HT-29 (cell line): ENCODE data around the gene SS18L1. TPM values are rescaled to one million over a fixed set of nuclear protein-coding genes. Genes with fewer than 3 reads are reported as not detected.
A peak's percentile ranks its signal among the peaks of the same experiment; 100 is the strongest.
"Not testable (repeated sequence)": the region's sequence is repeated elsewhere in the genome, so short reads cannot be mapped to it uniquely, and the experiment has no call there.

ENCODE experiments used
- DNase-seq: peaks from one replicate; pipeline ENCODE4 v3.0.0-alpha.2; 2015; ENCODE audit warnings: low spot score
- total RNA-seq: library from RNA; depleted of rRNA; stranded (reverse); fragments of >200 nt; shearing (Covaris generic); gene quantifications from 2 replicates; pipeline ENCODE4 v1.2.3, GENCODE V29; 2014

Gene SS18L1
- total RNA-seq, 1 experiment from 2014 or later, result 65.8 TPM

DNA sequence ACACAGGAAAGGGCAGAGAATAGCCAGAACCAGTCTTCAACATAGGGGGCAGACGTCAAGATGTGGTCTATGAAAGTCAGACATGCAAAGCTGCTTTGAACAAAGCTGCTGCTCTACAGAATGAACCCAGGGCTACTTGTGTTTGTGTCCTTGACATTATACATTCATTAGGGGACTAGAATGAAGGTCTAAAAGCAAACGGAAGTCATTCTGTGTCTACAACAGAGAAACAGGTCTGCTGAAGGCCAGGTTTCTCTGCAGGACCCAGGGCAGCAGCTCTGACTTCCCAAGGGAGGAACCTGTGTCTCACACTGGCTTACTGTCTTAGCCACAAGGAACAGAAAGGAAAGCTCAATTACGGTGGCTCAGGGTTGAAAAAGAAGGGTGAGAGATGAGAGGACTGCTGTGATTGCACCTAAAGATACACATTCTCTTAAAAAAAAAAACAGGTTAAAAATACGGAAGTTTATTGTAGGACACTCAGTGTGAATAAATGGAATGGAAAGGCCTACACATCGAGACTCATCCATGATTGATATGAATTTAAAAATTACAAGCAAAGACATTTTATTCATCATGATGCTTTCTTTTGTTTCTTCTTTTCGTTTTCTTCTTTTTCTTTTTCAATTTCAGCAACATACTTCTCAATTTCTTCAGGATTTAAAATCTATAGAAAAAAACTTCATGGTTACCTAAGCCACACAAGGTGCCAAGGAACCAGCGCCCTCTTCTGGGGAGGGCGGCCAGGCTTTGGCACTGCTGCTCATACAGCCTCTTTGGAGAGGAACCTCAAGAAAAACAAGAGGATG, 7.1 kb upstream of the SS18L1 start:
- DNase-seq, result peak; percentile 92

GRCh38 chr20:62137092-62137384, 6.5 kb upstream of the SS18L1 start:
- DNase-seq, result no peak

- DNase-seq, result no peak
These were observed 5.9 kb upstream of the SS18L1 start for GRCh38 chr20:62137478-62138203.

- no peak for DNase-seq
These were observed 5.4 kb upstream of the SS18L1 start for GRCh38 chr20:62138204-62138543.

DNA sequence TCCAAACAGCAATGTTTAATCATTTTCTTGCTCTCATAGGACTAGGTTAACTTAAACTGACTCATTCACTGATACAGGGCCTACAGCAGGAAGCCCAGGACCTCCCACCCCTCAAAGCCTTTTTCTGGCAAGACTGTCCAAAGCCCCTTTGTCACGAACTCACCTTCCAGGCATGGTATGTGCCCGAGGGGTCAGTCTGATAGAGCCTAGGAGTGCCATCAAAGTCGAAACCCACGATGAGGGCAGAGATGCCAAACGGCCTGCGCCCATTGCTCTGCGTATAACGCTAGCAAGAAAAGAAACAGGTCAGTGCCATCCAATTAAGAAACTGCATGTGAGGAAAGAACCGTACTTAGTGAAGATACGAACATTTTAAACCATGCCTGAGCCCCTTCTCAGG, 4.7 kb upstream of the SS18L1 start:
- no peak for DNase-seq

- DNase-seq, result no peak
These were observed 3.9 kb upstream of the SS18L1 start for GRCh38 chr20:62139636-62140035.

DNA sequence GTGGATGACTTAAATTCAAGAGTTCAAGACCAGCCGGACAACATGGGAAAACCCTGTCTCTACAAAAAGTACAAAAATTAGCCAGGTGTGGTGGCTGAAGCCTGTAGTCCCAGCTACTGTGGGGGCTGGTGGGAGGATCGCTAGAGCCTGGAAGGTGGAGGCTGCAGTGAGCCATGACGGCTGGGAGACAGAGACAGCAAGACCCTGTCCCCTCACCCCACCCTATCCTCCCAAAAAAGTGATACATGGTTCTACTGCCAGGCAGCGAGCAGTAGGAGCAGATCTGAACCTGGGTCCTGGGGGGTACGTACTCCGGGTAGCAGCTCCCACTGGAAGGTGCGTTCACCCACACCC, 2.5 kb upstream of the SS18L1 start:
- DNase-seq, result no peak

GRCh38 chr20:62141397-62142251, 1.9 kb upstream of the SS18L1 start:
- DNase-seq, result peak; percentile 56

DNA sequence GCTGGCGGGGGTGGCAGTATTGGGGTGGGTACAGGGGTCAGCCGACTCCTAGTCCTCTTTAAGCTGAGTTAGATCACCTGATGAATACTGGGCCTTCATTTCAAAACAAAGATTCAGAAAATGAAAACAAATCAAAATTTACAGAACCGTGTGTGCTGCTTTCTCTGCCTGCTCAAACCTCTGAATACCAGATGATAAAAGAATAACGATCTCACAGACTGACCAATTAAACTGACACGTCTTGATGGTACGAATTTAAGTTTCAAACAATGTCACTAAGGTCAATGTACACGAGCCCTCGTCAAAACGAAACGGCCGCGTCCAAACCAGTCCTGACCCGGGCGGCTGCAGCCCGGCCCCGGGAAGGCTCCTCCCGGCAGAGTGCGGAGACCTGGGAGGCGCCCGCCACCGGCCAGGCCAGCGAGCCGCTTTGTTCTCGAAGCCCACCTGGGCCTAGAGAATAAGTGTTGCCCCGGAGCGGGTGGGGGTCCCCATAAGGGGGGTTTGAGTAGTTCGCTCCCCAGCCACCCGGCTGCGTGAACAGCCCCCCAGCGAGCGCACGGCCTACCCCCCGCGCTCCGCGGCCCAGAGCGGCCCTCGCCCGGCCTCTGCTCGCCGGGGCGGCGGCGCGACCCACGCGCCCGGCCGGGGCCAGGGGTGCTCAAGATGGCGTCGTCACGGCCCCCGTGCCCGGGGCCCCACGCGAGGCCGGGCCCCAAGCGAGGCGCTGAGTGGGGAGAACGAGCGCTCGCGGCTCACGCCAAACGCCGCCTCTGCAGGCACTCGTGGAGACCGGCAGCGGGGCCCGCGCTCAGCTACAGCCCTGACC, 1.1 kb upstream of the SS18L1 start:
- DNase-seq, result peak; percentile 45

DNA sequence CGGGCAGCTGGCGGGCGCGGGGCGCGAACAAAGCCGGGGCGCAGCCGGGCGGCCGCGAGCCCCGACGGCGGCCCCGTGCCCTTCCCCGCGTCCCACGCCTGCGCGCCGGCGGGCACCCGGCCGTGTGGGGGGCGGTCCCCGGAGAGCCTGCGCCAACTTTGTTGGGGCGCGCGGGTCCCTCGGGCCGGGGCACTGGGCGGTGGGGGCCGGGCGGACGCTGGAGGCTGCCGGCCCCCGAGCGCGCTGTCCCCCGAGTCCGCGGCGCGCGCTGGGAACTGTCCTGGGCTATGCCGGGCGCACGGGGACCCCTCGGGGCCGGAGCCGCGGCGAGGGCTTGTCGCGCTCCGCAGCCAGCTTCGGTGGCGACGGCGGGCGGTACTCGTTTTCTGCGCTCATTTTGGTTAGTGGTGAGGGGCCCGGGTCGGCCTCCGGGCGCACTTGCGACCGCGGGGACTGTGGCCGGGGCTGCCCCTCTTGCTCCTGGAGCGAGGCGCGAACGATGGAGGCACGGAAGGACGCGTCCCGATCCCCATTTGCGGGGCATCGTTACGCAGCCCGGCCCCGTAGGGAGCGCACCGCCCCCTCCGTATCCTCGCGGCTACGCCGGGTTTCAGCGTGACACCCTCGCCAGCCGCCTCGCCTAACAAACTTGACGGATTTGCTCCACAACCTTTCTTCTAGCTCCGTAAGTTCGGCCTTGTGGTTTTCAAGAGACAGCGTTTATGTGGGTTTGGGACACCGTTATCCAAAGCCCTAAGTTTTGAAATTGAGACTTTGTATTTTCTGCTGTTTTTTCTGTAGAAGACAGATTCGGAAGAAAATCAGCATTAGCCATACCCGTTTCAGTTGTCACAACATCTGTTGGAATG, 622 bp downstream of the SS18L1 start:
- peak; percentile 73 for DNase-seq

DNA sequence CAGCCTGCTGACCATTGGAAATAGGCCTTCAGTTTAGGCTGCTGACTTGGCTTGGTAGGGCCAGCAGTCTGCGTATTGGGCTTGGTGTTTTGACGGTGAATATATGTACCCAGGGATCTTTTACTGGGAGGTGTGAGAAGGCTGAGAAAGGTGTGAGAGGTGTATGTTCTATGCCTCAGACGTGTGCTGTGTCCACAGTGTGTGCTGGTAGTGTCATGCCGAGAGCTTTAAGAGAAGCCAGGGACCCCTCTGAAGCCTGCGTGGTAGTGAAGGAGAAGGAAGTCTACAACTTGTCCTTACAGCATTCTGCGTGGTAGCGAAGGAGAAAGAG, 2.1 kb downstream of the SS18L1 start:
- no peak for DNase-seq

DNA sequence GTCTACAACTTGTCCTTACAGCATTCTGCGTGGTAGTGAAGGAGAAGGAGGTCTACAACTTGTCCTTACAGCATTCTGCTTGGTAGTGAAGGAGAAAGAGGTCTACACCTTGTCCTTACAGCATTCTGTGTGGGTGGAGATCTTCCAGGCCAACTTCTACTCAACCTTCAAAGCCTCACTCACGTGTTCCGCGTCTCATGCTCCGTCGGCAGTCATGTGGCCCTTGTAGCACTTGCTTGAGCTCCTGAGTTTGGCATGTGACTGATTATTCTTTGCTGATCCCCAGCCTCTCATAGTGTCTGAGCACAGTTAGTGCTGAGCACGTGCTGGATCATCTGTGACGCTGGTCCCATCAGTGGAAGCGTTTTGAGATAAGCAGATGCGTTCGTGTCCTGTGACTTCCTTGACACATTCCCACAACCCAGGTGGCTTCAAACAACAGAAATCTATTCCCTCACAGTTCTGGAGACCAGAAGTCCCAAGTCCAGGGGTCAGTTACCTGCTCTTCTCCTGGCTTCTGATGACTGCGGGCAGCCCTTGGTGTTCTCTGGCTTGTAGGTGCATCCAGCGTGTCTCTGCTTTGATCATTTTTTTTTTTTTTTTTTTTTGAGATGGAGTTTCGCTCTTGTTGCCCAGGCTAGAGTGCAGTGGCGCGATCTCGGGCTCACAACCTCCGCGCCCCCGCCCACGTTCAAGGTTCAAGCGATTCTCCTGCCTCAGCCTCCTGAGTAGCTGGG, 2.6 kb downstream of the SS18L1 start:
- DNase-seq, result no peak

DNA sequence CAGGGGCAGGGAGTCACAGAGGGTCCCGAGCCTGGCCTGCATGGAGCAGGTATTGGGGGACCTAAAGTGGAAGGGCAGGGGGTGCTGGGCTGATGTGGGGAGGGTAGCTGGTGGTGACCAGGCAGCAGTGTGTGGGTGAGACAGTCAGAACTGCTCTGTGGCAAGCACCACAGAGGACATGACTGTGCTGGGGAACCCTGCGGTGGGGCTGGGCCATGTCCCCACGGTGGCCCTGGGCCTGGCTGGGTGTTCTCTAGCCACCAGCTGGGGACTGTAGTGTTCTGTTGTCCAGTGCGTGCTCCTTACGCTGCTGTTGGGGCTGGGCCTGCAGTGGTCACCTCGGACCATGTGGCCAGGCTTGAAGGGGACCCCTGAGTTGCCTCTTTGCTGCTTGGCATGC, 3.6 kb downstream of the SS18L1 start:
- DNase-seq, result no peak

GRCh38 chr20:62147528-62147927, 4.0 kb downstream of the SS18L1 start:
- DNase-seq, result no peak

- DNase-seq, result not testable (repeated sequence)
These were observed 4.8 kb downstream of the SS18L1 start for GRCh38 chr20:62148383-62148782.

- DNase-seq, result no peak
These were observed 5.3 kb downstream of the SS18L1 start for GRCh38 chr20:62148908-62149314.

DNA sequence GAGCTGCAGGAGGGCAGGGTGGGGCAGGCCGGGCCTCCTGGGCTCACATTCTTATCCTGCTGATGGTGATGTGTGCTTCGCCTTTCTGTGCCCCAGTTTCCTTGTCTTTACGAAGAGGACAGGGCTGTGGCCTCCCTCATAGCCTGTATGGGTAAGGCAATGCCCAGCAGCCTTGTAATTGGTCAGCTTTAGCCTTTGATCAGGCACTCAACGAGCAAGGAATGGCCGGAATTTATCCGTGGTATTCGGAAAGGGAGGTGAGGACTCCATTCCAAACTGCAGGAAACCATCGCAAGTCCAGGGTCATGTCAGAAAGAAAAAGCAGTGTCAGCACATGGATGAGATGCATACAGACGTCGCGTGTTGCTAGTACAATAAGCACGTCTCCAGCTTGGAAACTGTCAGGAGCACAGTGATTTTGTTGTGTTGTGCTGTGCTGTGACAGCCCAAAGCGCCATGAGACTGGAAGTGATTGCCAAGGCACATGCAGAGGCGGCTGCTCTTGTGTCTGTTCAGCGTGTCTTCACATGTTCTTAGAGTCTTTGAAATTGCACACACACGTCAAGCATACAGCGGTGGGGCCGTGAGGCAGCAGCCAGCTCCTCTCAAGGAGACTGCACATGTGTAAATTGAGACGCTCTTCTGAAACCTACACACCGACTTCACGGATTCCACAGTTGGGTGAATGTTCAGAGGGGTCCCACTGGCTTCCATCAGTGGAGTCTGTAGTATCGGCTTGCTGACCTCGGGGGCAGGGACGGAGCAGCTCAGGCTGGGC, 6.2 kb downstream of the SS18L1 start:
- no peak for DNase-seq

DNA sequence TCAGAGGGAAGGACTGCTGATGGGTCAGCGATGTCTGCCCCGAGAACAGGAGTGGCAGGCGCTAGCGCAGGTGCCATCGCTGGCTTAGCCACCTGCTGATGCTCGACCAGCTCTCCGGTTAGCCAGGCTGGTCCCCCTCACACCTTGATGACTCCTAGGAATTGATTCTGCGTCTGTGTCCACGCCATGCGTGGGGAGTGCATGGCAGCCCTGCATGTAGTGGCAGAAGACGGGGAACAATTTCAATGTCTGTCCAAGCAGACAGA, 6.7 kb downstream of the SS18L1 start:
- DNase-seq, result no peak

DNA sequence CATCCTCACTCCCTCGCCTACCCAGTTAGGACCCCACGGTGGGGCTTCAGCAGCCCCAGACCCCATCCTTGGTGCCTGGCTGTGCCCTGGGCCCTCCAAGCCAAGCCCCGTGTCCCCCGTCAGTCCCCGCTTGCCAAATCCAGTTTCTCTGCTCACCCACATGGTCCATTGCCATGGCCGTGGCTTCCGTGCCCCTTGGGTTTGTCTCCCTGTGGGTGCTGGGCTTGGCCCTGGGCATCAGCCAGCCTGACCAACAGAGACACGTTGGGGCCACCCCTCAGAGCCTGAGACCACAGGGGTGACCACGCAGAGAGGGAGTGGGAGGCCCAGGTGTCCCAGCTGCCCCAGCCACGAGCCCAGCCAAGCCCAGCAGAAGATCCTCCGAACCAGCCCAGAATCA, 7.7 kb downstream of the SS18L1 start:
- DNase-seq, result no peak
